A673 (cell line): ENCODE measurements around the gene RNF31.

Source experiments
- EZH2 ChIP-seq: fragments of 200-600 bp; sonication (generic); IDR thresholded peaks from 2 replicates; pipeline ENCODE4 v1.6.1; 2017; ENCODE audit warnings: borderline replicate concordance, low read depth, mild to moderate bottlenecking, mixed read lengths, antibody characterized with exemption, low read length; ENCODE audit not compliant: poor library complexity, severe bottlenecking
- TF ChIP-seq, protein P1 (sequence below): fragments of 300-800, 200-600 bp; sonication (generic); conservative IDR thresholded peaks from 2 replicates; pipeline ENCODE4 v1.5.1; 2017; ENCODE audit warnings: low read depth, mild to moderate bottlenecking, antibody characterized with exemption, low read length, moderate library complexity, mixed read lengths

DNA sequence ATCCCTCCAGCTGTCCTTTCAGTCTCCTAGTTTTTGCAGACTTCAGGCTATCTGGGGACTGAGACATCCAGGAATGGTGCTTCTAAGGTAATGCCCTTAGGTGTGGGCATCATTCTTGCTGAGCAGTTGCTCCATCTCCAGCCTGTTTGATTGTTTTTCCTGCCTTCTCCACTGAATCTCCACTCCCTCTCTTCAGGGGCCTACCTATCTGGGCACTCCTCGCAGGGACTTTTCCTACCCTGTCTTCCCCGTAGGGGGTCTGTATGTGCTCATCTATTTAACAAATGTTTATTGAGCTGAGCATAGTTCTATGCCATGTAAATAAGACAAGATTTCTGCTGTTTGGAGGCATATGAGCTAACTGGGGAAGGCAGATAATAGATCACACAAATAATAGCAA lies 14.3 kb upstream of the RNF31 start:
- TF ChIP-seq, protein P1, sequence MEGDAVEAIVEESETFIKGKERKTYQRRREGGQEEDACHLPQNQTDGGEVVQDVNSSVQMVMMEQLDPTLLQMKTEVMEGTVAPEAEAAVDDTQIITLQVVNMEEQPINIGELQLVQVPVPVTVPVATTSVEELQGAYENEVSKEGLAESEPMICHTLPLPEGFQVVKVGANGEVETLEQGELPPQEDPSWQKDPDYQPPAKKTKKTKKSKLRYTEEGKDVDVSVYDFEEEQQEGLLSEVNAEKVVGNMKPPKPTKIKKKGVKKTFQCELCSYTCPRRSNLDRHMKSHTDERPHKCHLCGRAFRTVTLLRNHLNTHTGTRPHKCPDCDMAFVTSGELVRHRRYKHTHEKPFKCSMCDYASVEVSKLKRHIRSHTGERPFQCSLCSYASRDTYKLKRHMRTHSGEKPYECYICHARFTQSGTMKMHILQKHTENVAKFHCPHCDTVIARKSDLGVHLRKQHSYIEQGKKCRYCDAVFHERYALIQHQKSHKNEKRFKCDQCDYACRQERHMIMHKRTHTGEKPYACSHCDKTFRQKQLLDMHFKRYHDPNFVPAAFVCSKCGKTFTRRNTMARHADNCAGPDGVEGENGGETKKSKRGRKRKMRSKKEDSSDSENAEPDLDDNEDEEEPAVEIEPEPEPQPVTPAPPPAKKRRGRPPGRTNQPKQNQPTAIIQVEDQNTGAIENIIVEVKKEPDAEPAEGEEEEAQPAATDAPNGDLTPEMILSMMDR: no peak
- TF ChIP-seq EZH2: no peak
